IMR-90 (cell line): ENCODE results near the gene PBX3. TPM values are rescaled to one million over a fixed set of nuclear protein-coding genes. Genes with fewer than 3 reads are reported as not detected.
"Not testable (repeated sequence)": the region's sequence is repeated elsewhere in the genome, so short reads cannot be mapped to it uniquely, and the experiment has no call there.

Experiments
- ATAC-seq: fragments of 200-7000 bp; cut with Tn5 transposase; 2 replicates; pipeline ENCODE4 v1.9.1; 2020; ENCODE audit warnings: low read depth, mild to moderate bottlenecking, moderate library complexity
- BruUV-seq: library from RNA; stranded (reverse); fragments of 400-500 nt; replicated peaks from 2 replicates; lab custom pipeline; 2021; lab: Mats Ljungman, UMichigan
- CTCF ChIA-PET: fragments of 300-600 bp; formaldehyde crosslinking; extraction: SDS; loops from one replicate; lab custom pipeline; 2021; ENCODE audit warnings: antibody characterized with exemption; lab: Yijun Ruan, JAX
- POLR2A ChIA-PET: fragments of 300-600 bp; sonication (Branson Sonifier 250); formaldehyde crosslinking; loops from one replicate; lab custom pipeline; 2022; ENCODE audit warnings: antibody characterized with exemption; ENCODE audit not compliant: unreplicated experiment; lab: Charles Lee
- DNase-seq: peaks from one replicate; pipeline ENCODE4 v3.0.0; 2013
- H2AFZ ChIP-seq: replicated peaks from 2 replicates; pipeline ENCODE3; 2013; ENCODE audit warnings: low read length, mild to moderate bottlenecking; ENCODE audit not compliant: poor library complexity
- H2AK5ac ChIP-seq: 2 replicates; pipeline ENCODE4 v1.6.1; 2013; ENCODE audit warnings: low read depth, low read length, inconsistent platforms
- H2AK9ac ChIP-seq: replicated peaks from 2 replicates; pipeline ENCODE3; 2013; ENCODE audit warnings: mild to moderate bottlenecking, low read depth, low read length, moderate library complexity; ENCODE audit not compliant: poor library complexity
- H2BK120ac ChIP-seq: 2 replicates; pipeline ENCODE4 v1.6.1; 2013; ENCODE audit warnings: low read depth, low read length, inconsistent platforms
- H2BK15ac ChIP-seq: 3 replicates; pipeline ENCODE4 v1.6.1; 2013; ENCODE audit warnings: low read depth, low read length, inconsistent platforms
- H2BK20ac ChIP-seq: 2 replicates; pipeline ENCODE4 v1.6.1; 2013; ENCODE audit warnings: low read depth, mild to moderate bottlenecking, inconsistent platforms, low read length, moderate library complexity
- H2BK5ac ChIP-seq: 2 replicates; pipeline ENCODE4 v1.6.1; 2013; ENCODE audit warnings: mild to moderate bottlenecking, low read depth, low read length, inconsistent platforms; ENCODE audit not compliant: poor library complexity, severe bottlenecking
- H3K14ac ChIP-seq: replicated peaks from 2 replicates; pipeline ENCODE4 v1.6.1; 2013; ENCODE audit warnings: low read depth, low read length, inconsistent platforms
- H3K18ac ChIP-seq: 2 replicates; pipeline ENCODE4 v1.6.1; 2013; ENCODE audit warnings: low read depth, low read length, control low read depth
- H3K23ac ChIP-seq: 2 replicates; pipeline ENCODE4 v1.6.1; 2013; ENCODE audit warnings: low read depth, low read length, inconsistent platforms
- H3K27ac ChIP-seq: 2 replicates; pipeline ENCODE4 v1.5.1; 2013; ENCODE audit warnings: mild to moderate bottlenecking, control low read depth, low read length; ENCODE audit not compliant: insufficient read depth
- H3K27me3 ChIP-seq: 2 replicates; pipeline ENCODE4 v1.6.1; 2013; ENCODE audit warnings: low read length; ENCODE audit not compliant: control insufficient read depth, insufficient read depth
- H3K36me3 ChIP-seq: 2 replicates; pipeline ENCODE4 v1.6.1; 2013; ENCODE audit warnings: low read length, mixed read lengths; ENCODE audit not compliant: control insufficient read depth, insufficient read depth
- H3K4ac ChIP-seq: 2 replicates; pipeline ENCODE4 v1.6.1; 2013; ENCODE audit warnings: low read depth, low read length, inconsistent platforms
- H3K4me1 ChIP-seq: 2 replicates; pipeline ENCODE4 v1.6.1; 2013; ENCODE audit warnings: low read length, mixed read lengths; ENCODE audit not compliant: control insufficient read depth, insufficient read depth
- H3K4me2 ChIP-seq: 2 replicates; pipeline ENCODE4 v1.6.1; 2013; ENCODE audit warnings: low read depth, mild to moderate bottlenecking, control low read depth, low read length, moderate library complexity
- H3K4me3 ChIP-seq: 2 replicates; pipeline ENCODE4 v1.5.1; 2013; ENCODE audit warnings: low read depth, mild to moderate bottlenecking, control low read depth, low read length, moderate library complexity; ENCODE audit not compliant: insufficient read depth
- H3K56ac ChIP-seq: 2 replicates; pipeline ENCODE4 v1.6.1; 2013; ENCODE audit warnings: low read length, inconsistent platforms; ENCODE audit not compliant: insufficient read depth; ENCODE audit errors: extremely low read depth
- H3K79me1 ChIP-seq, 2 experiments: 2 replicates each; pipeline ENCODE4 v1.6.1; 2013; ENCODE audit warnings: low read length in 2 of 2, inconsistent platforms in 1 of 2, low read depth in 1 of 2
- H3K9ac ChIP-seq: 2 replicates; pipeline ENCODE4 v1.6.1; 2013; ENCODE audit warnings: low read depth, low read length, control low read depth
- H3K9me1 ChIP-seq: 2 replicates; pipeline ENCODE4 v1.6.1; 2013; ENCODE audit warnings: low read length, inconsistent platforms; ENCODE audit not compliant: insufficient read depth
- H3K9me3 ChIP-seq: 2 replicates; pipeline ENCODE4 v1.6.1; 2013; ENCODE audit warnings: low read length; ENCODE audit not compliant: control insufficient read depth, insufficient read depth
- H4K20me1 ChIP-seq: 2 replicates; pipeline ENCODE4 v1.6.1; 2013; ENCODE audit warnings: low read length, inconsistent platforms; ENCODE audit not compliant: insufficient read depth
- H4K5ac ChIP-seq: 2 replicates; pipeline ENCODE4 v1.6.1; 2013; ENCODE audit warnings: mild to moderate bottlenecking, low read depth, low read length, control low read depth
- H4K8ac ChIP-seq, 2 experiments: 2 replicates each; pipeline ENCODE4 v1.6.1; 2013; ENCODE audit warnings: low read depth in 2 of 2, low read length in 2 of 2, control low read depth in 1 of 2, inconsistent platforms in 1 of 2
- H4K91ac ChIP-seq: 2 replicates; pipeline ENCODE4 v1.6.1; 2013; ENCODE audit warnings: low read depth, low read length, inconsistent platforms; ENCODE audit not compliant: insufficient read depth
- WGBS, 2 experiments: methylation state at CpG; one replicate each; pipeline versions ENCODE4 v1.1.5 to v1.1.7; 2013; ENCODE audit warnings: missing lambda C conversion rate in 2 of 2; ENCODE audit not compliant: insufficient read length in 1 of 2; ENCODE audit errors: extremely low coverage in 2 of 2; 5-methylcytosine and 5-hydroxymethylcytosine counted together
- dilution Hi-C: fragments of 300-500 bp; cut with HindIII; formaldehyde crosslinking; loops from one replicate; pipeline ENCODE4 v1.14.3; 2018; ENCODE audit warnings: low sequenced_read_pairs; ENCODE audit not compliant: unreplicated experiment
- in situ Hi-C: fragments of 300-500 bp; cut with MboI; formaldehyde crosslinking; loops from 3 replicates; pipeline ENCODE4 v1.14.3; 2019; ENCODE audit warnings: low sequenced_read_pairs, inconsistent platforms, mixed read lengths
- intact Hi-C: fragments of 100-400 bp; cut with micrococcal nuclease; formaldehyde crosslinking; loops from 2 replicates; pipeline ENCODE4 v1.10.0; 2022
- polyA plus RNA-seq, 3 experiments: library from polyadenylated mRNA; depleted of rRNA; stranded (reverse); fragments of >200 nt; gene quantifications; 2 replicates each; pipeline ENCODE4 v1.2.3, GENCODE V29; 2012; ENCODE audit warnings: low replicate concordance in 1 of 3
- total RNA-seq: library from RNA; depleted of rRNA; stranded (reverse); fragments of >200 nt; gene quantifications from 2 replicates; pipeline ENCODE4 v1.2.3, GENCODE V29; 2012

PBX3 gene
- total and polyA plus RNA-seq, 2 of the 4 experiments (the other 2 are of a cell fraction) = 12.0 to 15.6 TPM

- H2AK5ac ChIP-seq, H2BK120ac ChIP-seq, in situ Hi-C loops, H3K4ac ChIP-seq, H3K4me1 ChIP-seq, H4K8ac ChIP-seq, BruUV-seq, H3K27ac ChIP-seq, intact Hi-C loops, H3K9me3 ChIP-seq, H3K18ac ChIP-seq, H2AK9ac ChIP-seq, ATAC-seq, H2BK15ac ChIP-seq, H4K20me1 ChIP-seq, H3K4me3 ChIP-seq, H3K27me3 ChIP-seq, H2AFZ ChIP-seq, H3K36me3 ChIP-seq, H2BK5ac ChIP-seq, H3K23ac ChIP-seq, H3K9me1 ChIP-seq, H4K91ac ChIP-seq, H2BK20ac ChIP-seq, POLR2A ChIA-PET, DNase-seq, H3K14ac ChIP-seq, H3K56ac ChIP-seq, dilution Hi-C loops, H4K5ac ChIP-seq, H3K4me2 ChIP-seq, H3K9ac ChIP-seq: not testable (repeated sequence)
- H3K79me1 ChIP-seq = peaks cover 11 to 14% of the 10 kb centered on the region in 2 experiments; a peak in 3 of 4 replicates
- CTCF ChIA-PET = interaction anchor here (0.6 kb wide), 2 partner anchors 46 to 86 kb away, joined by 3 read pairs; no protein-coding TSS in a partner anchor
- WGBS, 2 experiments = no CpG with 5 or more reads among the region's 6 CpGs
These were observed 31.5 kb downstream of the PBX3 start for GRCh38 chr9:125778538-125779219.

DNA sequence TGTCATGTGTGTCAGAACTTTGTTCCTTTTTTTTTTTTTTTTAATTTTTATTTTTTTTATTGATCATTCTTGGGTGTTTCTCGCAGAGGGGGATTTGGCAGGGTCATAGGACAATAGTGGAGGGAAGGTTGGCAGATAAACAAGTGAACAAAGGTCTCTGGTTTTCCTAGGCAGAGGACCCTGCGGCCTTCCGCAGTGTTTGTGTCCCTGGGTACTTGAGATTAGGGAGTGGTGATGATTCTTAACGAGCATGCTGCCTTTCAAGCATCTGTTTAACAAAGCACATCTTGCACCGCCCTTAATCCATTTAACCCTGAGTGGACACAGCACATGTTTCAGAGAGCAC lies 32.0 kb downstream of the PBX3 start:
- dilution Hi-C loops, H2BK5ac ChIP-seq, H4K8ac ChIP-seq, H4K20me1 ChIP-seq, H3K4me2 ChIP-seq, BruUV-seq, H2AK5ac ChIP-seq, intact Hi-C loops, CTCF ChIA-PET, H3K36me3 ChIP-seq, H2BK120ac ChIP-seq, H2AFZ ChIP-seq, H4K91ac ChIP-seq, H3K18ac ChIP-seq, H2BK15ac ChIP-seq, H3K9me1 ChIP-seq, H3K9me3 ChIP-seq, POLR2A ChIA-PET, H3K23ac ChIP-seq, H3K4me3 ChIP-seq, ATAC-seq, H3K4me1 ChIP-seq, H2AK9ac ChIP-seq, H4K5ac ChIP-seq, H3K14ac ChIP-seq, H3K27me3 ChIP-seq, H3K56ac ChIP-seq, H3K9ac ChIP-seq, H3K27ac ChIP-seq, DNase-seq, in situ Hi-C loops, H2BK20ac ChIP-seq, H3K4ac ChIP-seq: not testable (repeated sequence)
- no CpG with 5 or more reads among the region's 5 CpGs for WGBS, 2 experiments
- H3K79me1 ChIP-seq = peaks cover 7 to 18% of the 10 kb centered on the region in 2 experiments; a peak in 3 of 4 replicates
